Endometrial microvascular endothelial cells (primary cell): ENCODE data around the gene HIBCH. TPM values are rescaled to one million over a fixed set of nuclear protein-coding genes. Genes with fewer than 3 reads are reported as not detected.
"Not testable (repeated sequence)": the region's sequence is repeated elsewhere in the genome, so short reads cannot be mapped to it uniquely, and the experiment has no call there.

Experiments used
- in situ Hi-C: cut with HindIII; loops from 2 replicates; pipeline ENCODE4 v1.10.0; 2017; ENCODE audit warnings: low sequenced_read_pairs, low pct_unique_long_range_greater_than_20kb; ENCODE audit errors: inconsistent ontology term
- total RNA-seq: library from RNA; depleted of rRNA; stranded (reverse); fragments of >200 nt; gene quantifications from one replicate; pipeline ENCODE4 v1.2.3, GENCODE V29; 2015; ENCODE audit errors: inconsistent ontology term

The HIBCH gene, protein sequence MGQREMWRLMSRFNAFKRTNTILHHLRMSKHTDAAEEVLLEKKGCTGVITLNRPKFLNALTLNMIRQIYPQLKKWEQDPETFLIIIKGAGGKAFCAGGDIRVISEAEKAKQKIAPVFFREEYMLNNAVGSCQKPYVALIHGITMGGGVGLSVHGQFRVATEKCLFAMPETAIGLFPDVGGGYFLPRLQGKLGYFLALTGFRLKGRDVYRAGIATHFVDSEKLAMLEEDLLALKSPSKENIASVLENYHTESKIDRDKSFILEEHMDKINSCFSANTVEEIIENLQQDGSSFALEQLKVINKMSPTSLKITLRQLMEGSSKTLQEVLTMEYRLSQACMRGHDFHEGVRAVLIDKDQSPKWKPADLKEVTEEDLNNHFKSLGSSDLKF
- 18.1 TPM for total RNA-seq

DNA sequence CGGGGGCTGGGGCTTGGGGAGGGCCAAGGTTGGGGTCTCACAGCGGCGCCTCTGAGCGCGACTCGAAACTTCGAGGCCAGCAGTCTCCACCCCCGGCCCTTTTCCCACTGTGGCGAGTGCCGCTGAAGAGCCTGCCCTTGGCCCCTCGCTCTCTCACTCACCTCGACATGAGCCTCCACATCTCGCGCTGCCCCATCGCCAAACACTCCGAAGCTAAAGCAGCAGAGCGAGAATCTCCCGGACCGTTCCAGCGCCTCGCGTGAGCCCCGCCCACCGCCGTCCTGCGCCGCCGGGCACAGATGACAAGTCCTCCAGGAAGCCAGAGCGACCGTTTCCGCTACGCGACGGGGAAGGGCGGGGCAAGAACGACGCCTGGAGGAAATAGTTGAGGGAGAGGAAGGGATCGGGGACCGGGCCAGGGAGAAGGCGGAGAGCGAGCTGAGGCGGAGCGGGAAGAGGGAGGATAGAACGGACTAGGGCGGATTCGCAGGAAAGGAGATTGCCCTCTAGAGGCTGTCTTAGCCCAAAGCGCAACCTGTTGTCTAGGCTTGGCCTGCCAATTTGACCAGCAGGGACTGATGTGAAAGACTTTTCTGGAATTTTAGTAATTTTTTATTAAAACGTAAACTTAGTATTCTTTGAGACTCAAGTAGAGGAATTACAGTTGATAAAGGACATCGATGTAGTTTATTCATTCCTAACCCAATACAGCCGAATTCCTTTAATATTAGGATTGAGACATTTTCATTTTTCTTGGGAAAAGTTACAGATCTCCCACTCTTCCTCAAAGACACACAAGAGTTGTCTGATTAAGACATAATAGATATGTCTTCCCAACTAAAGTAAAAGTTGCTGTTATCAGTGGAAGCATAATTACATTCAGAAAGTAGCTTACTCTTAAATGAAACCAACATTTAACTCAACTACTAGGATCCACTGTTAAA lies at the start of gene HIBCH:
Gene HIBCH, minus strand, starts transcription at position 272 of the 944 bp plus-strand sequence. Its CDS starts 76 bp downstream, at position 196.
- in situ Hi-C loops: no loop called here

DNA sequence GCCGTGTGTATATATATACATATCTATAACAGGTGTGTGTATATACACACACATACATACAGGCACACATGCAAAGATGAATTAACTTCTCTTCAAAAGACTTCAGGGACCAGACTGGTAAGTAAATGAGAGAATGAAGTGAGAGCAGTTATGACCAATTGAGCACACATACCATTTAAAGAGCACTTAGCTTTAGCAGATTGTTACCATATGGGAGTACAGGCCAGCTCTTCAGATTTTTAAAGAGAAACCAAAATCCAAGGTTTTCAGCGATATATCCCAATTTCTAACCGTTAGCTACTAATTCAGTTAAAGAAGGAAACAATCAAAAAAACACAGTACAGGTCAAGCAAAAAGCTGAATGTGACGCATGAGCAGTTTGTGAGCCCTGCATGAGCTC lies 47.5 kb upstream of the HIBCH start:
- in situ Hi-C loops: no loop called here

DNA sequence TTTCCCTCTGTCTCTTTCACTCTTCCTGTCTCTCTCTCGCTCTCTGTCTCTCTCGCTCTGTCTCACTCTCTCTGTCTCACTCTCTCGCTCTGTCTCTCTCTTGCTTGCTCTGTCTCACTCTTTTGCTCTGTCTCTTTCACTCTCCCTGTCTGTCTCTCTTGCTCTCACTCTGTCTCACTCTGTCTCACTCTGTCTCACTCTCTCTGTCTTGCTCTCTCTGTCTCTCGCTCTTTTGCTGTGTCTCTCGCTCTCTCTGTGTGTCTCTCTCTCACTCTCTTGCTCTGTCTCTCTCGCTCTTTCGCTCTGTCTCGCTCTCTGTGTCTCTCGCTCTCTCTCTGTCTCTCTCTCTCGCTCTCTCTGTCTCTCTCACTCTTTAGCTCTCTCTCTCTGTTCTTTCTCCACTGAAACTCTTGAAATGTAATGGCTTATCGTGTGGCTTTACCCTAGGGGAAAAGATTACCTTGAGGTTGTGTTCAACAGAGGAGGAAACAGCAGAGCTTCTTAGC lies 46.7 kb upstream of the HIBCH start:
- in situ Hi-C loops: no loop called here

DNA sequence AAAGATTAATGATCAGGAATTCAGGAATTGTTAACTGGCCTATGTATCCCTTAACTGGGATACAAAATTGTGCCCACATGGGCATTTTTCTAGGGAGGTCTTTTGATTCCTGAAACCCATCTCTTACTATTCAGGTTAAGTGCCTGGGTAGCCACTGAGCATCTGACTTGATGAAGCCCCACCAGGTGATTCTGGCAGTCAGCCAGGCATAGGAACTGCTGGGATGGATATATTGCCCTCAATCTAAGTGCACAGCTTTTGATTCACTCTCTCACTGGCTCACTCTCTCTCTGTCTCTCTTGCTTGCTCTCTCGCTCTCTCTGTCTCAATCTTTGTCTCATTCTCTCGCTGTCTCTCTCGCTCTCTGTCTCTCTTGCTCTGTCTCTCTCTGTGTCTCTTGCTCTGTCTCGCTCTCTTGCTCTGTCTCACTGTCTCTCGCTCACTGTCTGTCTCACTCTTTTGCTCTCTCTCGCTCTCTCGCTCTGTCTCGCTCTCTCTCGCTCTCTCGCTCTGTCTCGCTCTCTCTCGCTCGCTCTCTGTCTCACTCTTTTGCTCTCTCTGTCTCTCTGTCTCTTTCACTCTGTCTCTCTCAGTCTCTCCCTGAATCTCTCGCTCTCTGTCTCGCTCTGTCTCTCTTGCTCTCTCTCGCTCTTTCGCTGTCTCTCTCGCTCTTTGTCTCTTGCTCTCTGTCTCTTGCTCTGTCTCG lies 46.0 kb upstream of the HIBCH start:
- in situ Hi-C loops: no loop called here

DNA sequence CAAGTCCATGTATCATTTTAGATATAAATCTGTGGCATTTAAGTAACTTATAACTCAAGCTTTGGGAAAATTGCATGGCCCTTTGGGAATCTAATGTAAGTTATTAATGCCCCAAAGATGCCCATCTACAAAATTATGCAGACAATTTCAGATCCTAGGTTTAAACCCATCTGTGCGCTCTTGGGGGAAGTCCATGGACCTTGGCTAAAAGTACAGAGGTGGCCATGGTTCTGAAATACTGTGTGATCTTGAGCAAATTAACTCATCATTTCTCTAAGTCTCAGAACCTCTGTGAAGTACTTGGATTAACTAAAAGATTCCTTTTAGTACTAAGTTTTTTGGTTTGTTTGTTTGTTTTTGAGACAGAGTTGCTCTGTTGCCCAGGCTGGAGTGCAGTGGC lies 43.3 kb upstream of the HIBCH start:
- in situ Hi-C loops: no loop called here

DNA sequence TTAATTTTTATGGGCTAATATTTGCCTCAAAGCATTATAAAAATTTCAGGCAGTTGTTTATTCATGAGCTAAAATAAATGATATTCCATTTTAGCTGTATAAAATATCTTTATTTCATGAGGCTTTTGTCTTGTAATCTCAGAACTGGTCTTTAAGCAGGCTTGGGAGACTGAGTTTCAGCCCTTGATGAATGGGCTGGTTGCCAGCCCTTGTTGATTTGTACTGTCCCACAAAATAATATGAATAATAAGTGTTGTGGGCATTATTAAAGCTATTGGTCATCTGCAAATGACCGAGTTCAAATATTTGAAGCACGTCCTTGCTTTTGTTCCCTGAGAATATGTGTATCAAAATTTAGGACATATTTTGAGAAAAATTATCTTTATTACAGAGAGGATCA lies 41.9 kb upstream of the HIBCH start:
- in situ Hi-C loops: no loop called here

DNA sequence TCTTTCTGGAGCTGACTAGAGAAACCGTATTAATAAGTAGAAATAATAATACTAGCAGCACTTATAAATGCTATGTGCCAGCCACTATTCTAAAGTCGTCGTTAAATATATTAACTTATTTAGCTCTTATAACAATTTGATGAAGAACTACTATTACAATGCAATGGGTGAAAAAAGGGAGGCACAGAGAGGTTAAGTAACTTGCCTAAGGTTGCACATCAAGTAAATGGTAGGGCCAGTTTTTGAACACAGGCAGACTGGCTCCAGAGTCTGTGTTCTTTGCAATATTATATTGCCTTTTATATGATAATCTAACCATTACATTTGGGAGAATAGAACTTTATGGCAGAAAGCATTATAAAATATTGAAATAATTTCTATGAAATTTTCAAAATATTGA lies 41.3 kb upstream of the HIBCH start:
- in situ Hi-C loops: no loop called here

DNA sequence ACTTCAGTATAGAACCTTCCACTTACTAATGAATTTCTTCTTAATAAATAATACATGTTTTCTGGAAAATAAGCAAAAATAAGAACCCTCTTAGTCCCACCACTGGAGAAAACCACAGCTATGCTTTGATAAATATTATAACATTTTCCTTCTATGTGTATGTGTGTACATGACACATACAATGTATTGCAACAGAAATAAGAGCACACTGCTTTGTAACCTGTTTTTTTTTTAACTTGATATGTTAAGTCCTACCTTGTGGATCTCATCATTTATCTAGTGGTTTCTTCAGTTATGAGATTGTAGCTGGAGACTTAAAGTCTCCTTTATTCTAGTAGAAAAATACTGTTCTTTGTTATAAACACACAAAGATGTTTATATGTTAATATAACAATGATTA lies 40.9 kb upstream of the HIBCH start:
- in situ Hi-C loops: no loop called here

DNA sequence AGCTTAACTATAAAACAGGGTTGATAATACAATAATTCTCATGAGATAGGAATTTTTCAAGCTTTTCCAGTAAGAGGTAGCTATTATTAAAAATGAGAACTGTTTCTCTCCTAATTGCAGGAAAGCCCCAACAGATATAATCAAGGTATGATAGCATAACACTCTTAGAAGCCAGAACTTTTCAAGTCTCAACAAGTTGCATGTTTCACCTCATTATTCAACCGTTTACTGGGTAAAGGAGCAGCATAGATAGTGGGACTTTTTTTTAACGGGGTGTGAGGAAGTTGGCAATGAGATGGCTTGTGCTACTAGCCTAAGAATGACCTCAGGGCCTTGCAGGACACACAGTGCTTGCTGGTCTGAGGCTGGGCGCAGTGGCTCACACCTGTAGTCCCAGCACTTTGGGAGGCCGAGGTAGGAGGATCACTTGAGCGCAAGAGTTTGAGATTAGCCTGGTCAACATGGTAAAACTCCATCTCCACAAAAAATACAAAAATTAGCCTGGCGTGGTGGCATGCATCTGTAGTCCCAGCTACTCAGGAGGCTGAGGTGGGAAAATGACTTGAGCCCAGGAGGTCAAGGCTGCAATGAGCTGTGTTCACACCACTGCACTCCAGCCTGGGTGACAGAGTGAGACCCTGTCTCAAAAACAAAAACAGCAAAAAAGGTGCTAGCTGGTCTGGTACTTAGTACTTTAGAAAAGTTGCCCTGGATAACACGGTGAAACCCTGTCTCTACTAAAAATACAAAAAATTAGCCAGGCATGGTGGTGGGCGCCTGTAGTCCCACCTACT lies 39.2 kb upstream of the HIBCH start:
- in situ Hi-C loops: not testable (repeated sequence)

DNA sequence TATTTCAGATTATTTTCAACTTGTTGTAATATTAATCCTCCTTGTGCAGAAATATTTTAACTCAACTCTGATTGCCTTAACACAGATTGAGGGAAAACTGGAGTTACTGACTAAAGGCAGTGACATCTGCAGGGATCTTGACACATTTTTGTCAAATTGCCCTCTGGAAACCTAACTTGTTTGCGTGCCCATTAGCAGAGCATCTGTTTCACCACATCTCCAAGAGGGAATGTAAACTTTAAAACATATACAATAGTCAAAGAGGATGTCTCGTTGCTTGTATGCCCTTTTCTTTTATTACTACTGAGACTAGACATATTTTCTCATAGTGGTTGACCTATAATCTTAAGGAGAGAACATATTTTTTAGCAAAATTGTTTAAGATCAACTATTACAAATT lies 38.0 kb upstream of the HIBCH start:
- in situ Hi-C loops: no loop called here

DNA sequence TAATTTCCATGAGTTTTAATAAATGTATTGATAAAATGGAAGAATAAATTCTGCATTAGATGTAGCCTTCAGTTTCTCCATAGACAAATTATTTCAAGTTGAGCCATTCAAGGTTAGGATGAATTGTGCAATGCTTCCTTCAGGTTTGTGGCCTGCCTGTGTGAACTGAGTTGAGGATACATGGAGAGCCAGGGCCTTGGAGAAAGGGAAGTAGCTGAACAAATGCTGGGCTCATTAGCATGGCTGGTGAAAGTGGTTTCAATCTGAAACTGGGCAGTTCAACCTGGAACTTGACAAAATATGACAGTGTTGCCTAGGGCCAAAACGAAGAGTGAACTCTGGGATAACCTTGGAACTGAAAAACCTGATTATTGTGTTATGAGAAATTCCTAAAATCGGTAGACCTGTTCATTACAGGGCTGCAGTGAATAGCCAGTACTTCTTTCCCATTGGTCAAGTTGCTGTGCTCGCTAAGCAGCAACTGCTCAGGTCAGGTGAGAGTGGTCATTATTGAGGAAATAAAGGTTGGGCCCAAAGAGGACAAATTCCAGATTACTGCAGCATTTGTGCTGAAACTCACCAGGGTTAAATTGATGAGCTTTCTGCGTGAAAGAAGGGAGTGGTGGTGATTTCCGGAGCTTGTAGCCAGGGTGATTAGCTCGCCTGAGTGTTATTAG lies 36.5 kb upstream of the HIBCH start:
- in situ Hi-C loops: no loop called here

DNA sequence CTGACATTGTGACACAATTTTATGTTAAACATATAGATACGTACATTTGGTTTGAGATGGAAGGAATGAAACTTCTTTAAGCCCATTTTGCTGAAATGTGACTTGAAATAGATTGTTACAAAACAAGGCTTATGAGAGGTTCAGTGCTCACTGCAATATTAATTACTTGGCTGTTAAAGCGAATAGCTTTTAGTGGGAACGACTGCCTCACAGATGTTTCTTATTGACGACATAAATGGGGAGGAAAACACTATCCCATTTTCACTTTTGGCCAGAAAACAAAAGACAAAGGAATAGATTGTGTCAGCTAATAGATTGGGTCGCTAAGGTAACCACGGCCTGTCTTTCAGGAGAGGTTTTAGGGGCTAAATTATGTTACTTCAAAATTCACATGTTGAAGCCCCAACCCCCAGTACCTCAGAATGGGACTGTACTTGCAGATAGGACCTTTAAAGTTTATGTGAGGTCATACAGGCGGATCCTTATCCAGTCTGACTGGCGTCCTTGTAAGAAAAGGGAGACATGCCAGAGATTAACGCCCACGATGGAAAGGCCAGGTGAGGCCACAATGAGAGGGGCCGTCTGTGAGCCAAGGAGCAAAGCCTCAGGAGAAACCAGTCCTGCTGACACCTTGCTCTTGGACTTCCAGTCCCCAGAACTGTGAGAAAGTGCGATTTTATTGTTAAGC lies 34.5 kb upstream of the HIBCH start:
- in situ Hi-C loops: no loop called here

DNA sequence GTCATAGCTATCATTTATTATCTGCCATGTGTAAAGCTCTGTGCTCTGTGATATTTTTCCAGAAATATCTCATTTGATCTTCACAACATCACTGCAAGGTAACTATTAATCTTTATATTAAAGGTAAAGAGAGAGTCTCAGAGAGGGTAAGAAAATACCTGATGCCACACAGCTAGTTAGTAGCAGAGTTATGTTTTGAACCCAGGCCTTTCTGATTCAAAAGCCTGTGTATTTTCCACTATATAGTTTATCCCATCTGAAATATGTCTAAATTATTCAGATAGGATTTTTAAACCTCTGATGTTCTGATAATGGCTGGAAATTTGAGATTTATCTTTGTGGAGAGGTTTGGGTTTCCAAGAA lies 33.9 kb upstream of the HIBCH start:
- in situ Hi-C loops: no loop called here

DNA sequence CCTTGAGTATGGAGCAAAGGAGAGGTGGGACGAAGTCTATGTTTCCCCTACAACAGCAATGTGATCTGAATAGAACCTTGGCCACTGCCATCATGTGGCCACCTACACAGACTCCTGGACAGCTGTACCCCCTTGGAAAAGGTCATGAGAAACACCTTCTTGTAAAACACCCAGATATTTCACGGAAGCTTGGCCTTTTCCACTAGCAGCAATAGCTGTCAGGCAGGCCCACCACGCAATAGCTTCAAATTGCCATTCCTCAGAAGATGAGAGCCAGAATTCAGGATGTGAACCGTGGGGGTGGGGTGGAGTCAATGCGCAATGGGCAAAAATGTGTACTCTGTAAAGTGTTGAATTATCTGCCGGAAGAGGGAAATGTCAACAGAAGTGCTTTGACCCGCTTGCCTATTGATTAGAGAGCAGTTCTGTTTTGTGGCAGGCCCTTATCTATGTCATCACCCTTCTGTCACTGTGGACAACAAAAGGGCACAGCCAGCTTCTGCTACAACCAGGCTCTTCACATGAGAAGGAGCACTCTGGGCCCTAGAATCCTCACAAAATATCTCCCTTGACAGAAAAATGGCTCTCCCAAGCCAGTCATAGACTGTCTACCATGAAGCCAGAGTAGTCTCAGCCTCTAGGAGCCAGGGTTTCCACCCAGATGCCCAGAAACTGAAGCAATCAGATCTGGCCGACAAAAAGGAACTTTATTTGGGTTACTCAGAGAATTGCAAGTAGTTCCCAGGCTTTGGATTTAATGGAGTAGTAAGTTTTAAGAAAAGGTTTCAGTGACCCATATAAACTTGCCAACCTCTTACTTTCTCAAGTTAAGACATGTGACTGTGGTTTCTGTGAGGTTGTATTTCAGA lies 33.3 kb upstream of the HIBCH start:
- in situ Hi-C loops: no loop called here

DNA sequence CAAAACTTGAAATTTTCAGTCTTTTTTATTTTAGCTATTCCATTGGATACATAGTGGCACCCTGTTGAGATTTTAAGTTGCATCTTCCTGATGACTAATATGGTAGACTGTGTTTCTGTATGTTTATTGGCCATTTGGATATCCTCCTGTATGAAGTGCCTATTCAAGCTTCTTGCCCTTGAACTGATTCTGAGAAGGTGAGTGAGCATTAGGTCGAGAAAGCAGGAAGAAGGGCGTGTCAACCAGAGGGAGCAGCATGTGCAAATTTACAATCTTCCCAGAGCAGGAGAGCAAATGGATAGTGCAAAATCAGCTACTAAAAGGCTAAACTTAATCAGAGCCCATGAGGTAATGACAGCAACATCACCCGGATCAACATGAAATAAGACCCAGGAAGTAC lies 32.3 kb upstream of the HIBCH start:
- in situ Hi-C loops: no loop called here

DNA sequence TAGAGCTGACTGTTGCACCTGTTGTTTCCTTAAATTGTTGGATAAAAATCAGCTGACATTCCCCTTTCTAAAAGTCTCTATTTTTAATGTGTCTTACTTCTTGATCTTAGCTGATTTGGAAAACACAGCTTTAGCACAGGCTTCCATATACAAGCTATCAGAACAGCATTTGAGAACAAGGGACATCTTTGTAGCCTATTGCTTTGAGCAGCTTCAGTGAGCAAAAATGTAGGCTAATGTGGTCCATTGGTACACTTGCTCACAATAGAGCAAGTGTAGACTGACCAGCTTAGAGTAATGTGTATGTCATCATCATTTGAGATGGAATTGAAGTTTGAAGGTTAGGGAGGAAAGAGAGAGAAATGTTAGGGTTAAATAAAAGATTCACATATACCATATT lies 30.7 kb upstream of the HIBCH start:
- in situ Hi-C loops: no loop called here
